Gastrocnemius medialis (tissue), 4 donors: ENCODE measurements around the gene AUTS2.

Experiments
- CTCF ChIP-seq, 5 experiments: fragments of 450-650 bp in 3 of 5; fragments of 200-600 bp in 2 of 5; sonication (generic) in 2 of 5; IDR thresholded peaks in 4 of 5; conservative IDR thresholded peaks in 1 of 5; 1 replicate in 4 of 5; 2 replicates in 1 of 5; pipeline ENCODE4 v1.5.1; 2016 to 2019; ENCODE audit warnings: antibody characterized with exemption in 5 of 5, mild to moderate bottlenecking in 3 of 5, moderate library complexity in 3 of 5
- POLR2A ChIP-seq, 2 donors: fragments of 450-650 bp; IDR thresholded peaks; one replicate each; pipeline ENCODE4 v1.6.1; 2017; ENCODE audit warnings: antibody characterized with exemption in 2 of 2, mild to moderate bottlenecking in 2 of 2, moderate library complexity in 2 of 2

DNA sequence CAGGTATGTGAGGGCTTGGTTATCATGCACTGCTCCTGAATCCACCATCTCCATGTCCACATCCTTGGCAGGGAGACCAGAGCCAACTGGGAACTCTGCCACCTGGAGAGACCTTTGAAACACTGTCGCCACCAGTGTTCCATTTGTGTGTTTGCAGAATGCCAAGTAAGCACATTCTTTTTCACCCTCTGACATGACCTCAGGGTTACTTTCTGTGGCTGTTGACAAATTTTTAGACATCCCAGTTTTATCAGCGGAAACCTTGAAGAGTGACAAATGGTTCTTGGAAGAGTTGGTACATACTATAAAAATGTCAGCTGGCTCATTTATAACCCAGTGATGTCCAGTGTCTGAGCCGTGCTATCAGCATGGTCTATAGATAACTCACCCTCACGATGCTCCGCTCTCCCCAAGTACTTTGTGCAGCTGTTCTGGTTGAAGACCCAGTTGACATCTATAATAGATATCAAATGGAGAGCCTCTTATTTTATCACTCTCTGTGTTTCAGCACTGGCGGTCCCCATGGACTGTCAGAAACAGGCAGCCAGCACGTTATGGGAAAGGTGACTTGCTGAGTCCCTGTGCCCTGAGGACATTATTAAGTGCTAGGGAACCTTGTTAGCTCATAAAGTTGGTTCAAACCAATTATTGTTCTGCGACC is 970.5 kb downstream of the AUTS2 start:
- TF ChIP-seq POLR2A (IDR thresholded peaks at IDR 0.05) (no peak), CTCF (IDR thresholded peaks at IDR 0.05 in 4 of 5, conservative IDR thresholded peaks at IDR 0.05 in 1 of 5) (no peak)
